HG03139 (cell line): ENCODE results near the gene DEFB108B.
"Not testable (repeated sequence)": the region's sequence is repeated elsewhere in the genome, so short reads cannot be mapped to it uniquely, and the experiment has no call there.

Source experiments
- ATAC-seq: cut with Tn5 transposase; IDR thresholded peaks from one replicate; pipeline ENCODE4 v1.9.1; 2021; ENCODE audit not compliant: unreplicated experiment

The DEFB108B gene

DNA sequence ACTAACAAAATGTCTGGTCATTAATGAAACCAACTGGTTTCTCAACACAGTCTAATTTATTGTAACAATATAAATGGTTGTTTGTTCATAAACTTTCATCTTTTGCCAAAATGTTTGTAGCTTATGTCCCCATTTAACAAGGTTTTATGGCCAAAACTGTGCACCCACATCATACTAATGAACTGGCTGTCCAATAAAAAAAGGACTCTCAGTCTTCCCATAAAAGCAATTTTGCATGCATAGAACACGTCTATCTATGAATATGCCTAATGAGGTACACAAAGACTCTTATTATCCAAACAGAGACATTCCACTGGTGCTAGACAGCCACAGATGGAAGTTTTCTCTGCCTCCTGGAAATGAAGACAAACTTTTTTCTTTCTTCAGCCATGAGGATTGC is at the start of gene DEFB108B:
Gene DEFB108B (plus strand): TSS at position 390 of the 400 bp plus-strand sequence. CDS start 0 bp downstream, at position 390.
- not testable (repeated sequence) for ATAC-seq

DNA sequence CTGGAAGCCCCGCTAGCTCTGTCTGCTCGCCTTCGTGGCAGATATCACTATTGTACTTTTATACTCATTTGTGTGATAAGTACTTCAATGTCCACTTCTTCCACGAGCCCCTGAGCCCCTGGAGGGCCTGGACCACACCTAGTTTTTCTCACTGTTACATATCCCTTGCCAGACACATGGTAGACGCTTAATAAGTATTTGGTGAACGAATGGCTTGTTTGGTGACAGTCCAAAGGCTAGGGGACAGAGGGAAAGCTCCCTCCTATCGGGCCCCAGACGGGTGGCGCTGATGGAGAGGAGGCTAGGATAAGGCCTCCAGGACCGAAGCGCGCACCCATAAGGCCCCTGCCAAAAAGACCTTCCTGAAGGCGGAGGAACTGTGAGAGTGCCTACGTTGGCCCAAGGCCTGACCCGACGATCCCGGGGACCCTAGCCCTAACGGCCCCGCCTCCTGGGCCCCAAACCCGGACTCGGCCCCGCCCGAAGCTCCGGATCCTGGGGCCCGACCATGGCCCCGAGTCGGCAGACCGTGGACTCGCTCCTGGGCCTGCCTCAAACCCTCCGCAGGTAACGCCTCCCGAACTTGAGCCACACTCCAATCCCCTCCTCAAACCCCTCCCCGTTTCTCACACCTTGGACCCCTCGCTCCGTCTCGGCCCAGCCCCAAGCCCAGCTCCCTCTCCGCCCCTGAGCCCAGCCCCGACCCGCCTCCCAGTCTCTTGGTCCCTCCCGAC is 46.7 kb upstream of the DEFB108B start:
- ATAC-seq: peak; percentile 35

- peak; percentile 89 for ATAC-seq
Measured at GRCh38 chr11:71786848-71787097, 46.2 kb upstream of the DEFB108B start.

GRCh38 chr11:71787098-71787823 is 45.7 kb upstream of the DEFB108B start:
- peak; percentile 90 for ATAC-seq

DNA sequence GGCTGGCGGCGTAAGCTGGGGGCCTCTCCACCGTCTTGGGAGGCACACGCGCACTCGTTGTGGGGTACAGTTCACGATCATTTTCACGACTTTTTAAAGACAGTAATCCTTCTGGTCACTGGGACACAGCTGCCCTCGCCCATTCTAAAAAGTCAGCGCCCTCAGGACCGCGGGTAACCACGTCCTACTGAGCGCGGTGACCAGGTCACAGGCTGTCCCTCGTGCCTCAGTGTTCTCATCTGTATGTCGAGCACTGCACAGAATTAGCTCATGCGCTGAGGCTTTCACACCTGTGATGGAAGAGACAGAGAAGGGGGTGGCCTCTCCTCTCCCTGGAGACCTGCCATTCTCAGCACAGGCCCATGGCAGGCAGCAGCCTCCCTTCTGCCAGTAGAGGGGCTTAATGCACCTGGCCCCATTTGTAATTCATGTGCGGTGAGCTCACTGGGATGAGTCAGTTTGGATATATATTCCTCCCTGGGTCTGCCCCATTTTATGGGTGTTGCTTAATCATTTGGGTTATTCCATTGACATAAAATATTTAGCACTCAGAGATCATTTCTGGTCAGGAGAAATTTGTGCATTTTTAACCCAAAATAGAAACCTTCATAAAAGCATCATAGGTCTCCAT is 45.1 kb upstream of the DEFB108B start:
- ATAC-seq: not testable (repeated sequence)

DNA sequence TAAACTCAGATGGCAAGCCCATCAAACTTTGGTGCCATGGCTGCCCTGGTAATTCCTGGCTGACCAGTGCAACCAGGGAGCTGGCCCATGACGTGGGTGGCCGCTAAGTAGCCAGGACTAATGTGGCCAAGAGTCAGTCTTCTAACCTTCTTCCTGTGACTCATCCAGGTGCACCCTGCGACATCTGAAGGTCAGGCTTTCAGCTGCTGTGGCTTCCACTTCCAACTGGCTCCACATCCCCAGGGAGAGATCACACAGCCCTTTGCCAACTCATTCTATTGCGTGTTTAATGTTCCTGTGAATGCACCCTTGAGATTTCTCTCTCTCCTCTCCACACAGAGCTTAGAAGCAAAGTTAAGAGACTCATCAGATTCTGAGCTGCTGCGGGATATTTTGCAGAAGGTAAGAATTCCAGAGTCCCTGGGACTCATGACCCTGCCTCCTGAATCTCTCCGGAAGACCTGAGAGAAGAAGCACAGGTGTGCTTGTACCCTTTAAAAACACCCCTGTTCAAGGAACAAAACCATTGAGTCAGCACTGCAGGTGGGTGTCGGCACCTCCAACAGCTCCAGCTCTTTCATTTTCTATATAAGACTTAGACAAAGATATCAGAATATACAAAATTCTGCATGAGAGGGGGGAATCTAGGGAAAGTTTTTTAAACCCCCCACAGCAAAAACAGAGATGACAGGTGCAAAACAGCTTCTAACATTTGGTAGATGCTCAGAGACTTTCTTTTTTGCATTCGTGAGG is 43.4 kb upstream of the DEFB108B start:
- not testable (repeated sequence) for ATAC-seq

DNA sequence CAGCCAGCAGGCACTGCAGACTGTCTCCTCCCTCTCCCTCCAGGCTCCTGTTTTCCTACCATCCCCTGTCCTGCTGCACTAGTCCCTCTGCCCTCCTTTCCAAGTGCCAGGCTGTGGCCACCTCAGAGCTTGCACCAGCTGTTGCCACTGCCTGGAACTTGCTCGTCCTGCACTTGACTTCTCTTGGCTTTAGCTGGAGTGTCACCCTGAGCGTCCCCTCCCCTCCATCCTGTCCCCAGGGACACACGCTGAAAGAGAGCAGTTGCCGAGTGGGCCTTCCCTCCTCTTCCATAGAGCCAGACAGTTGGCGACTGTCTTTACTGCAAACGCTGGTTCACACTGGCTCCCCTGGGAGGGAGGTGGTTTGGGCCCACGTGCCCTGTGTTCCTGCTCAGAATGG is 41.9 kb upstream of the DEFB108B start:
- not testable (repeated sequence) for ATAC-seq

GRCh38 chr11:71792621-71793235 is 40.3 kb upstream of the DEFB108B start:
- not testable (repeated sequence) for ATAC-seq

DNA sequence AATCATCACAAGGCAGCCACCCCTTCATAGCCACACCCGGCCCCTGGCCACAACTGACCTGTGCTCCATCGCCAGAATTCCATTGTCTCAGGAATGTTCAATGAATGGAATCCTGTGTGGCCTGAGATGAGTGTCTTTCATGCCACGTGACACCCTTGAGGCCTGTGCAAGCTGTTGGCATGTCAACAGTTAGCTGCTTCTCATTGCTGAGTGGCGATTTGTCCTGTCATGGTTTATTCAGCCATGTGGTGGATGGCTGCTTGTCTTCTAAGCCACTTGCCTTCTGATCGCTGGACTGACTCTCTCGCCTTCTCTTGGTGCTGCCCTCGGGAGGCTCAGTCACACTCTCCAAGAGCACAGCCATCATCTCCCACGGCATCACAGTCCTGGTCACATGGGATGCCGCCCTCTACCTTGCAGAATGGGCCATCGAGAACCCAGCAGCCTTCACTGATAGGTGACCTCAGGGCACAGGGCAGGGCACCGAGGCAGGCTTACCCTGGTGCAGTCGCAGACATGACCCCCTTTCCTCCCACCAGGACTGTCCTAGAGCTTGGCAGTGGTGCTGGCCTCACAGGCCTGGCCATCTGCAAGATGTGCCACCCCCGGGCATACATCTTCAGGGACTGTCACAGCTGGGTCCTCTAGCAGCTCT is 38.5 kb upstream of the DEFB108B start:
- ATAC-seq: not testable (repeated sequence)

- ATAC-seq: not testable (repeated sequence)
Measured at GRCh38 chr11:71795236-71795635, 37.8 kb upstream of the DEFB108B start.

DNA sequence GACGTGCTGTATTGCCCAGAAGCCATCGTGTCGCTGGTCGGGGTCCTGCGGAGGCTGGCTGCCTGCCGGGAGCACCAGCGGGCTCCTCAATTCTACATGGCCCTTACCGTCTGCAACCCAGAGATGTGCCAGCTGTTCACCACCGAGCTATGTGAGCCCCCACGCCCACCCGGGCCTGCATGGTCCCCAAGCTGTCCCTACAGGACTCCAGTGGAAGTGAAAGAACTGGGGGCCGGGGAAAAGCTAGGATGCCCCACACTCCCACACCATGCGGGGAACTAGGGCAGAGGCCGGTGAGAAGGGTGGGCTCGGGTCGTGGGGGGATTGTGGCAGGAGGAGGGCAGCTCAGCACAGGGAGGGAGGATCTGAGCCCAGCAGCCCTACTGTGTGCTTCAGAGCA is 37.0 kb upstream of the DEFB108B start:
- not testable (repeated sequence) for ATAC-seq

GRCh38 chr11:71796781-71797180 is 36.2 kb upstream of the DEFB108B start:
- ATAC-seq: not testable (repeated sequence)

DNA sequence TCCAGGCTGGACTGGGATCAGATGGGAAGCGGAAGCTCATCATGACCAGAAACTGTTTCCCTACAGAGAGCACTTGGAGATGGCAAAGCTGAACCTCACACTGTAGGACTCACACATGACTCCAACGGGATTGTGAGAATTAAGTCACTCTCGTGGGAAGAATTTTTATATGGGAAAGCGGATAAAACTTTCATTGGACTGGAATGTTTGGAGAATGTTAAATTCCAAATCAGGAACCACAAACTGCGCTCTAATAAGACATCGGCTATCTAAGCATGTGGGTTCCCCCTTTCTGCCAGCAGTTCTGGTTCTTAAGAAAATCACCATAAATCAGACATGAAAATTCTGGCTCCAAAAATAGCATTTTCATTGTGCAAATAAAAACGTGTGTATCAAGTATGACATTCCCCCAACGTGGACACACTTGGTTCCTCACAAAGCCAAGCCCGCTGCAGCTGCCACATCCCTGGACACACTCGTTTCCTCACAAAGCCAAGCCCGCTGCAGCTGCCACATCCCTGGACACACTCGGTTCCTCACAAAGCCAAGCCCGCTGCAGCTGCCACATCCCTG is 33.4 kb upstream of the DEFB108B start:
- ATAC-seq: not testable (repeated sequence)

GRCh38 chr11:71800335-71800953 is 32.6 kb upstream of the DEFB108B start:
- ATAC-seq: not testable (repeated sequence)

DNA sequence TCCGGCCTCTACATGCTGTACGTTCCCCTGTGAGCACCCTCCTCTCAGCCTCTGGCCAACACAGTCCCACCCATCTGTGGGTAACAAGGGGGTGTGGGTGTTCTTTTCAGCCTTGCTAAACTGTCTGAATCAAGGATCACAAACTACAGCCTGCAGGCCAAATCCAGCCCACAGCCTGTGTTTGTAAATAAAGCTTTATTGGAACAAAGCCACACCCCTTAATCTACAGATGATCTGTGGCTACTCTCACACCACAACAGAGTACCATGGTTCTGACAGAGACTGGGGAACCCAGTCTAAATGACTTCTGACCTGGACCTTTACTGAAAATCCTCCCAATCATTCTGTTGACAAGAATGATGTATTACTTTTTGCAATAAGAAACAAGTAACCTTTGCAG is 32.0 kb upstream of the DEFB108B start:
- not testable (repeated sequence) for ATAC-seq

GRCh38 chr11:71802874-71803273 is 30.1 kb upstream of the DEFB108B start:
- ATAC-seq: not testable (repeated sequence)

DNA sequence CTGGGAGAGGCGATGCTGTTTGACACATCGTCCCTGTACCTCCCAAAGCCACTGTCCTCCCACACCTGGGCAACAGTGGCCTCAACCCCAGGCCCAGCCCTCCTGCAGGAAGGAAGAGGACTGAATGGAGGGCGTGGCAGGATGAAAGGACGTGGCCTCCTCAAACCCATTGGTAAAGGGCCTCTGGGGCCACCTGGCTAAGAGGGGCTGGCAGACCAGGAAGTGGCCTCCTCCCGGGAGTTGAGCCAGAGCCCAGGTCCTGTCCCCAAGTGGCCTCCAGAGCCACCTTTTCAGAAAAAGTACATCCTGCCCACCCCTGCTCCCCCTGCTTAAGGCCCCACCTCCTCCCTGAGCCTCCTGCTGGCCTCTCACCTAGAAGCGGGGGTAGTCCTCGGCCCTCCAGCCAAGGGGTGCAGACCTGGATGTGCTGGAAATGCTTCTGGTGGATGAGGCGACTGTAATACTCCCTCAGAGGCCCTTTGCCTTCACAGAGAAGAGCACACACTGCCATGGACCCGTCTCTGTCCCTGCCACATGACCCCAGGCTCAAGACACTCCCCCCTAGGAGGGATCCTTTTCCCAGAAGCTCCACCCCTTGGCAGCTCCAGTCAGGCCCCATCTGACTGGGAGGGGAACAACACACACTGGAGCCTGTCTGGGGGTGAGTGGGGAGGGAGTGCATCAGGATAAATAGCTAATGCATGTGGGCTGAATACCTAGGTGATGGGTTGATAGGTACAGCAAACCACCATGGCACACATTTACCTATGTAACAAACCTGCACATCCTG is 28.6 kb upstream of the DEFB108B start:
- ATAC-seq: not testable (repeated sequence)

- ATAC-seq: not testable (repeated sequence)
Measured at GRCh38 chr11:71812529-71812928, 20.5 kb upstream of the DEFB108B start.
